HG02642 (cell line): ENCODE measurements around the gene PHACTR3.

Experiments
- ATAC-seq: cut with Tn5 transposase; IDR thresholded peaks from one replicate; pipeline ENCODE4 v1.9.1; 2021; ENCODE audit warnings: mild to moderate bottlenecking; ENCODE audit not compliant: unreplicated experiment, poor library complexity

PHACTR3 gene

DNA sequence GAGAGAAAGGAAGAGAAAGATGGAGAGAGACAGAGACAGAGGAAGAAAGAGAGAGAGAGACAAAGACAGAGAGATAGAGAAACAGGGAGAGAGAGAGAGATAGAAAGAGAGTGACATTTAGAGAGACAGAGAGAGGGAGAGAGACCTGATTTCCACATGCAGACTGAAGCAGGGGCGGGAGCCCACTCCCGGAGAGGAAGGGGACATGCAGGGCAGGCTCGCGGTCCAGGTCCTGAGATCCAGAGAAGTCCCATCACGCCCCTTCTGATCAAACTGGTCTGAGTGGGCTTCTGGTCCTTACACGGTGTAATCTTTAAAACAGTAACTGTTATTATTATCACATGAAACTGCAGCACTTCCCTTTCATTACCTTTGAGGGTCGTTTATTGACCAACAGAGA, 62.2 kb downstream of the PHACTR3 start:
- no peak for ATAC-seq

GRCh38 chr20:59667131-59667530, 62.8 kb downstream of the PHACTR3 start:
- ATAC-seq, result no peak

DNA sequence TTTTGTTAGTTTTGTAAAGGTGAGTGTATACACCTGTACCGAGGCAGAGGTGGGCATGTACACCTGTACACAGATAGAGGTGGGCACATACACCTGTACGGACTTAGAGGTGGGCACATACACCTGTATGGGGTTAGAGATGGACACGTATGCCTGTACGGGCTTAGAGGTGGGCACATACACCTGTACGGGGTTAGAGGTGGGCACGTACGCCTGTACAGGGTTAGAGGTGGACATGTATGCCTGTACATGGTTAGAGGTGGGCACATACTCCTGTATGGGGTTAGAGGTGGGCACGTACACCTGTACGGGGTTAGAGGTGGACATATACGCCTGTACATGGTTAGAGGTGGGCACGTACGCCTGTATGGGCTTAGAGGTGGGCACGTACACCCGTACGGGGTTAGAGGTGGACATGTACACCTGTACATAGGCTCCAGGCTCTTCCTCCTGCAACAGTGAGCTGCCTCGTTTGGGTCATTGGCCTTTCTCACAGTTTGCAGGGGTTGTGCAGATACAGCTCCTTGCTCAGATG, 63.7 kb downstream of the PHACTR3 start:
- no peak for ATAC-seq

- ATAC-seq, result no peak
Observed at GRCh38 chr20:59668926-59669850, 64.8 kb downstream of the PHACTR3 start.

- no peak for ATAC-seq
Observed at GRCh38 chr20:59670786-59671492, 66.6 kb downstream of the PHACTR3 start.

DNA sequence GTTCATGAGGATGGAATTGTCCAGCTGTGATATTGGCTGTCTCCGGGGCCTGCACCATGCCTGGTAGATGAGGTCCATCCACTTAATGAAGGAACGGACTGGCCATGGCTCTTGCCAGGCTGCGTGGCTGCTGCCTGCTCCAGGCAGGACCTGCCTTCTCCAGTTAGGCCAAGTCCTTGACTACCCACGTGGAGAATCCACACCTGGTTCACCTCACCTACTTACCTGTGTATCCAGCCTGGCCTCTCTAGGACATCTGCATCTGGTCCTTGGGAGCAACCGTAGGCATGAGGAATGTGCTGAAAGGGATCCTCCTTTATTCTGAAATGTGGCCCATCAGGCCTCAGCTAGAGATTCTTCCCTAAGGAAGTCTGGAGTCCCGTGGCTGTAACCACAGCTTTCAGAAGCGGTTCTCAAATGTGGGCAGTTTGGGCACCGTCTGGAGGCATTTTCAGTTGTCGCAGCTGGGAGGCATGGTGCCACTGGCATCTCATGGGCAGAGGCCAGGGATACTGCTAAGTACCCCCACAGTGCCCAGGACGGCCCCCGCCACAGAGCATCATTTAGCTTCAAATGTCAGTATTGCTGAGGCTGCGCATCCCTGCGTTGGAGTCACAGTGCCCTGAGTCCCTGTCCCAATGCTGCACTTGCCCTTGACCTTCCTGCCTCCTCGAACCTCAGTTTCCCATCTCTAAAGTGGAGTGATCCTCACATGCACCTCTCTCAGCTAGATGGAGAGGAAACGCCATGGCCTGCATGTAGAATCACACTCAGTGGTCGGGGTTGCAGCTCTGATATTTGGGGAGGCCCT, 67.5 kb downstream of the PHACTR3 start:
- no peak for ATAC-seq

DNA sequence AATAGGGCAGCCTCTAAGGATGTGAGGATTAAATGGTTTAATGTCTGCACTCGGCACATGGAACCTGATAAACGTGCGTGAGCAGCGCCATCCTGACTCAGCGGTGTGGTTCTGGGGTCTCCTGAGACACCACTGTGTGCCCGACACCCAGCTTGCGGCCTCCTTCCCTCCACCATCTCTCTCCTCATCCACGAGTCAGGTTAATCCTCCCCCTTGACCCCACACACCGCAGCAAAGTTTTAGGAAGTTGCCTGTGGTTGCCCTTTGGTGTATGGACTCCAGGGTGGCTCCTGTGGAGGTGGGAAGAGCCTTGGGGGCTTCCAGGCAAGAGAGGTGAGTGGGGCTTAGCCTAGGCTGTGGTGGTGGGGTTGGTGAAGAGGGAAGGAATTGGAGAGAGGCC, 68.2 kb downstream of the PHACTR3 start:
- no peak for ATAC-seq

GRCh38 chr20:59673288-59673997, 69.1 kb downstream of the PHACTR3 start:
- ATAC-seq, result no peak

- no peak for ATAC-seq
Observed at GRCh38 chr20:59673998-59674445, 69.7 kb downstream of the PHACTR3 start.

- no peak for ATAC-seq
Observed at GRCh38 chr20:59676126-59676850, 71.9 kb downstream of the PHACTR3 start.

DNA sequence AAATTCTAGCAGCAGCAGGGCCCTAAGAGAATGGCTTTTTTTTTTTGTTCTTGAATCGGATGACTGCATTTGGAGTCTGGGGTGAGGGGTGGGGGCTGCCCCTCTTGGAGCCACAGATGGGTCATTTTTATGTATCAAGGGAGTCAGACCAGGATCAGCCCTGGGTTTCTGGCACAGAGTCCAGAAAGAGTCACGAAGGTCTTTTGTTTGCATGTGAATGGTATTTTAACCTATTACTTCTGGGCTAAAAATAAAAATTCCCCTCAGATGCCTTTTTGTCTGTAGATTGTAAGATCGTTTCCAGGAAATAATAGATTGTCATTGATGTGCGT, 72.5 kb downstream of the PHACTR3 start:
- ATAC-seq, result no peak

- no peak for ATAC-seq
Observed at GRCh38 chr20:59677586-59677985, 73.2 kb downstream of the PHACTR3 start.

- no peak for ATAC-seq
Observed at GRCh38 chr20:59678288-59678687, 73.9 kb downstream of the PHACTR3 start.

DNA sequence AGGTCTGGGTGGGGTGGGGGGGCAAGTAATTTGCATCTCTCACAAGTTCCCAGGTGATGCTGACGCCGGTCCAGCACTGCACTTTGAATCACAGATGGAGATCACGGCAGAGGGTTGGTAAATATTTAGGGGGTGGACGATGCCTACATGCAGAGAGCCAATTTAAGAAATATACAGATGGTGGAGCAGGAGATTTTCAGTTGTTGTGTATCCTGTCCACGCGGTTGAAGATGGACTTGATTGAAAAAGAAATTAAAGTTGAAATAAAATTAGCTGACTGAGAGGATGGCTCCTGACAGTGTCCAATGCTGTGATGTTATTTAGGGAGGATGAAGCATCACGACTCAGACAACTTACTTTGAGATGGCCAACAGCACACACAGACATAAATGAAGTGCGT, 74.6 kb downstream of the PHACTR3 start:
- no peak for ATAC-seq

- no peak for ATAC-seq
Observed at GRCh38 chr20:59680148-59680650, 75.9 kb downstream of the PHACTR3 start.

- no peak for ATAC-seq
Observed at GRCh38 chr20:59680852-59681251, 76.5 kb downstream of the PHACTR3 start.

DNA sequence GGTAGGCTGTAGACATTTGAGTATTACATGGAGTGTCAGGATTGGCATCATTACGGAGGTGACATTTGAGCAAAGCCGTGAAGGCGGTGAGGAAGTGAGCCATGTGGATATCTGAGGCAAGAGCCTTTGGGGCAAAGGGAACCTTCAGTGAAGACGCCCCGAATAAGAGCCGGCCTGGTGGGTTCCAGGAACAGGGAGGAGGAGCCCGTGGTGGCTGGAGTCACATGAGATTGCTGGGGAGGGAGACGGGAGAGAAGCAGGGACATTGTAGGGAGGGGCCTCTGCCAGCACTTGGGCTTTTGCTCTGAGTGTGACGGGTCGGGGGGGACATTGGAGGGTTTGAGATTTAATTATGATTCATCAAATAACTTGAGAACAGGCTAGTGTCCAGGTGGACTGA, 78.3 kb downstream of the PHACTR3 start:
- ATAC-seq, result no peak

DNA sequence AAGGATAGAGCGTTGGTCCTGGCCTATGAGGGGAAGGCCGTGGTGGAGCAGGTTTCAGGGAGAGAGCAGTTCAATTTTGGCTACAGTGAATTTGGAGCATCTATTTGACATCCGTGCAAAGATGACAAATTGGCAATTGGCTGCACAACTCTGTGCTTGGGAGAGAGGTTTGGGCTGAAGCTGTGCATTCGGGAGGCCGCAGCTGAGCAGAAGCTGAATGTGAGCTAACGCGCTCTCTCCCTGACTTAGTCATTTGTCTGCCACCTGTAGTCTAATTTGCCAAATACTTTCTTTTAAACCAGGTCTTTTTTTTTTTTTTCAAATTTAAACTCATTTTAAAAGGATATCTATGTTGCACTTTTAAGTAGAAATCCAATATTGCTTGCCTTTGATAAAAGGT, 78.8 kb downstream of the PHACTR3 start:
- ATAC-seq, result no peak

- no peak for ATAC-seq
Observed at GRCh38 chr20:59684685-59685242, 80.4 kb downstream of the PHACTR3 start.
